ENCODE measurements around the gene DDX1.
A peak's percentile ranks its signal among the peaks of the same experiment; 100 is the strongest.

The DDX1 gene

GRCh38 chr2:15588329-15588919 is 3.2 kb upstream of the DDX1 start:
- Histone ChIP-seq H3K27me3 (ENCODE audit: insufficient read depth, low read length, poor library complexity, severe bottlenecking) (no peaks in the 10 kb centered on the region), H3K4me1 (ENCODE audit: insufficient read depth, low read length, poor library complexity, severe bottlenecking) (peaks cover 9% of the 10 kb centered on the region), H3K79me2 (ENCODE audit: insufficient read depth, low read length) (peaks cover 24% of the 10 kb centered on the region), H3K9me2 (replicated peaks; ENCODE audit: low read depth, low read length) (no peaks in the 10 kb centered on the region), H3K9ac (ENCODE audit: low read depth, low read length, poor library complexity, severe bottlenecking) (no peak overlapping the region), H3K4me3 (ENCODE audit: low read length, poor library complexity, severe bottlenecking) (no peak overlapping the region), H4K20me1 (ENCODE audit: insufficient read depth, low read length, poor library complexity, severe bottlenecking) (peaks cover 5% of the 10 kb centered on the region), H2AFZ (ENCODE audit: low read length) (no peak overlapping the region), H3K9me3 (ENCODE audit: insufficient read depth, low read depth, low read length) (no peaks in the 10 kb centered on the region), H3K36me3 (ENCODE audit: insufficient read depth, low read length) (no peaks in the 10 kb centered on the region), H3F3A (ENCODE audit: low read depth) (no peaks in the 10 kb centered on the region), H3K4me2 (ENCODE audit: low read depth, low read length, poor library complexity, severe bottlenecking) (no peak overlapping the region)
- TF ChIP-seq EZH2phosphoT487 (IDR thresholded peaks at IDR 0.05; ENCODE audit: borderline replicate concordance) (no peak), CTCF (conservative IDR thresholded peaks at IDR 0.05; ENCODE audit: low read length) (peak; percentile 72)

GRCh38 chr2:15591373-15591691 is 336 bp upstream of the DDX1 start:
- H3K9me2 ChIP-seq (replicated peaks; ENCODE audit: low read depth, low read length): no peaks in the 10 kb centered on the region

GRCh38 chr2:15593327-15593705 is 1.6 kb downstream of the DDX1 start:
- no peak overlapping the region for H2AFZ ChIP-seq (ENCODE audit: low read length)
- peak overlapping the region; percentile 85 for H3K4me3 ChIP-seq (ENCODE audit: low read length, poor library complexity, severe bottlenecking)
- TF ChIP-seq CTCF (conservative IDR thresholded peaks at IDR 0.05; ENCODE audit: low read length): no peak
- TF ChIP-seq EZH2phosphoT487 (IDR thresholded peaks at IDR 0.05; ENCODE audit: borderline replicate concordance): no peak
- peak overlapping the region; percentile 87 for H3K9ac ChIP-seq (ENCODE audit: low read depth, low read length, poor library complexity, severe bottlenecking)
- H3K4me2 ChIP-seq (ENCODE audit: low read depth, low read length, poor library complexity, severe bottlenecking): peak overlapping the region; percentile 91
- peaks cover 18% of the 10 kb centered on the region for H4K20me1 ChIP-seq (ENCODE audit: insufficient read depth, low read length, poor library complexity, severe bottlenecking)
- peaks cover 40% of the 10 kb centered on the region for H3K4me1 ChIP-seq (ENCODE audit: insufficient read depth, low read length, poor library complexity, severe bottlenecking)
- H3K9me3 ChIP-seq (ENCODE audit: insufficient read depth, low read depth, low read length): no peaks in the 10 kb centered on the region
- peaks cover 52% of the 10 kb centered on the region for H3K79me2 ChIP-seq (ENCODE audit: insufficient read depth, low read length)
- peaks cover 31% of the 10 kb centered on the region; the same call in 1 of the 2 replicates for H3K36me3 ChIP-seq (ENCODE audit: insufficient read depth, low read length)
- no peaks in the 10 kb centered on the region for H3K27me3 ChIP-seq (ENCODE audit: insufficient read depth, low read length, poor library complexity, severe bottlenecking)
- no peaks in the 10 kb centered on the region for H3F3A ChIP-seq (ENCODE audit: low read depth)
- no peaks in the 10 kb centered on the region for H3K9me2 ChIP-seq (replicated peaks; ENCODE audit: low read depth, low read length)

More at GRCh38 chr2:15591373-15591691, 336 bp upstream of the DDX1 start:
- Histone ChIP-seq H4K20me1 (ENCODE audit: insufficient read depth, low read length, poor library complexity, severe bottlenecking) (peaks cover 18% of the 10 kb centered on the region), H3K79me2 (ENCODE audit: insufficient read depth, low read length) (peaks cover 51% of the 10 kb centered on the region), H3K27me3 (ENCODE audit: insufficient read depth, low read length, poor library complexity, severe bottlenecking) (no peaks in the 10 kb centered on the region), H3K4me1 (ENCODE audit: insufficient read depth, low read length, poor library complexity, severe bottlenecking) (peaks cover 27% of the 10 kb centered on the region), H3K9me3 (ENCODE audit: insufficient read depth, low read depth, low read length) (no peaks in the 10 kb centered on the region), H3K4me2 (ENCODE audit: low read depth, low read length, poor library complexity, severe bottlenecking) (peak overlapping the region; percentile 70), H3K36me3 (ENCODE audit: insufficient read depth, low read length) (peaks cover 13% of the 10 kb centered on the region; the same call in 1 of the 2 replicates), H3K9ac (ENCODE audit: low read depth, low read length, poor library complexity, severe bottlenecking) (peak overlapping the region; percentile 87), H3F3A (ENCODE audit: low read depth) (no peaks in the 10 kb centered on the region), H2AFZ (ENCODE audit: low read length) (peak overlapping the region; percentile 98), H3K4me3 (ENCODE audit: low read length, poor library complexity, severe bottlenecking) (peak overlapping the region; percentile 85)
- TF ChIP-seq CTCF (conservative IDR thresholded peaks at IDR 0.05; ENCODE audit: low read length): no peak
- TF ChIP-seq EZH2phosphoT487 (IDR thresholded peaks at IDR 0.05; ENCODE audit: borderline replicate concordance): no peak

All from Loucy (cell line).